Renal cortex interstitium (tissue), 11 donors: ENCODE measurements around the gene PPA2. TPM values are rescaled to one million over a fixed set of nuclear protein-coding genes. Genes with fewer than 3 reads are reported as not detected.
"Not testable (repeated sequence)": the region's sequence is repeated elsewhere in the genome, so short reads cannot be mapped to it uniquely, and the experiment has no call there.

Source experiments
- DNase-seq, 11 donors: peaks; one replicate each; pipeline ENCODE4 v3.0.0-alpha.2; 2013; ENCODE audit warnings: low read depth in 9 of 11, low spot score in 4 of 11; ENCODE audit errors: extremely low read depth in 1 of 11
- polyA plus RNA-seq, 3 donors: library from polyadenylated mRNA; unstranded; fragments of 120-200 nt; gene quantifications; one replicate each; pipeline ENCODE4 v1.2.1, GENCODE V29; 2013; ENCODE audit not compliant: insufficient read length in 3 of 3

The PPA2 gene
- polyA plus RNA-seq, 3 donors, result 87.6 to 110 (median 96.4) TPM

DNA sequence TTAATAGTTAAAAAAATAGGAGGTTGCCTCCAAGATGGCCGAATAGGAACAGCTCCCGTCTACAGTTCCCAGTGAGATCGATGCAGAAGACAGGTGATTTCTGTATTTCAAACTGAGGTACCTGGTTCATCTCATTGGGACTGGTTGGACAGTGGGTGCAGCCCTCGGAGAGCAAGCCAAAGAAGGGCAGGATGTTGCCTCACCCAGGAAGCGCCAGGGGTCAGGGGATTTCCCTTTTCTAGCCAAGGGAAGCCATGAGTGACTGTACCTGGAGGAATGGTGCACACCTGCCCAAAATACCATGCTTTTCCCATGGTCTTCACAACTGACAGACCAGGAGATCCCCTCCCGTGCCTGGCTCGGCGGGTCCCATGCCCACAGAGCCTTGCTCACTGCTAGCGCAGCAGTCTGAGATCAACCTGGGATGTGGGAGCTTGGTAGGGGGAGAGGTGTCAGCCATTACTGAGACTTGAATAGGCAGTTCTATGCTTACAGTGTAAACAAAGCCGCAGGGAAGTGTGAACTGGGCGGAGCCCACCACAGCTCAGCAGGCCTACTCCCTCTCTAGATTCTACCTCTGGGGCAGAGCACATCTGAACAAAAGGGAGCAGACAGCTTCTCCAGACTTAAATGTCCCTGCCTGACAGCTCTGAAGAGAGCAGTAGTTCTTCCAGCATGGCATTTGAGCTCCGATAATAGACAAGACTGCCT, 47.5 kb downstream of the PPA2 start:
- no peak for DNase-seq

DNA sequence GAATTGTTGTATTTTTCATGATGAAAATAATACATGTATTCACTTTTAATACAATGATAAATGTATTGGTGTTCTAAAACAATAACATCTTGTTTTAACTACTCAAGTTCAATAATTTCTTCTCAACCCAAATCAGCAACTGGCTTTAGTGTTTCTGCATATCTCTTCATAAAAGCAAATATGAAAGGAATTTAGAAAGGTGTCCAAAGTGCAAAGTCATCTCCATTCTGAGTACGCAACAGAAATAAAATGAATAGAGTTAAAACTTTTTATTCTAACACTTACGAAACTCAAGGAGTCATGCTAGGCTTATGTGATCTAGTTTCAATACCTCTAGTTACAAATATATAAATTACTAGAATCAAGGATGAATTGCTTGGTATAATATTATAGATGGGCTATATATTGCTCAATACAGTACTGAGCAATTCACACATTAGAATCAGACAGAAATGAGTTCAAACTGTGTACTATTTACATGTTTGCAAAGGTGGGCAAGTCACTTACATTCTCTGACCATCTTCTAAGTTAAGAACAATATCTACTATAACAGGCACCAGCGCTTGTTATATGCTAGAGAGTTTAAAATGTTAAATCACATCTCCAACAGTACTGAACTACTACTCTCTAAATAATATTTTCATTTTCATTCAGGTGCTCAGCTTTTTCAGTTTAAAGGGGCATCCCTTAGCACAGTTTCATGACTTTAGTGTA, 51.5 kb downstream of the PPA2 start:
- DNase-seq, result no peak

DNA sequence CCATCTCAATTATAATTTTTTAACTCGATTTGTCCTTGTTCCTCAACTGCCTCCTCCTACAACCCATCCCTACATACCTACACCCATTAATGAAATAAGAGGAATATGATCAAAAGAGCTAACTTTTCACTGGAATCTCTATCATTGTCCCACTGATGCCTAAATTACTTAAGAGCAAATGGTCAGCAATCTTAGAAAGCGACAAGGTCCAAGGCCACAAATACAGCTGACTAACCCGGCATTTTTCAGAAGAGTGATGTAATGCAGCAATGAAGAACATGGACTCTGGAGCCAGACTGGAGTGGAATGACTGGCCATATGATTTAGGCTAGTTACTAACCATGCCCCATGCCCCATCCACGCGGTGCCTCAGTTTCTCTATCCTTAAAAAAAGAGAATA, 56.2 kb downstream of the PPA2 start:
- no peak for DNase-seq

DNA sequence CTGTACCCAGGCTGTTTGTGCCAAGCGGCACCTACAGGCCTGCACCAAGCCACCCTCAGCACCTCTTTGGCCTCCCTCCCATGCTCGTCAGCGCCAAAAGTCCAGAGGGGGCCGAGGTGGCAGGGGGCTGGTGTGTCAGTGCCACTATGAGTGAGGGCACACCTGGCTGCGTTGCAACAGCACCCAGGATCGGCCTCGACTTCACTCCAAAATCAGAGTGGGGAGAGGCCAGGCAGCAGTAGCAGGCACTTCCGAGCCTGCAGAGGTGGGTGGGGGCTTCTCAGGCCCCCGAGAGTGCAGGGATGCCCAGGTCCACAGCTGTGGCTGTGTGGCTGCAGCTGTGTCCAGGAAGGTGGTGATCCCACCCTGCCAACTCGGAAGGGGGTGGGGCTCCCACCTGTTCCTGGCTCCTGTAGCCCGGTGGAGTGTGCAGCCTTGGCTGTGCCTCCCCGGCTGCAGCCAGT, 58.5 kb downstream of the PPA2 start:
- no peak for DNase-seq

DNA sequence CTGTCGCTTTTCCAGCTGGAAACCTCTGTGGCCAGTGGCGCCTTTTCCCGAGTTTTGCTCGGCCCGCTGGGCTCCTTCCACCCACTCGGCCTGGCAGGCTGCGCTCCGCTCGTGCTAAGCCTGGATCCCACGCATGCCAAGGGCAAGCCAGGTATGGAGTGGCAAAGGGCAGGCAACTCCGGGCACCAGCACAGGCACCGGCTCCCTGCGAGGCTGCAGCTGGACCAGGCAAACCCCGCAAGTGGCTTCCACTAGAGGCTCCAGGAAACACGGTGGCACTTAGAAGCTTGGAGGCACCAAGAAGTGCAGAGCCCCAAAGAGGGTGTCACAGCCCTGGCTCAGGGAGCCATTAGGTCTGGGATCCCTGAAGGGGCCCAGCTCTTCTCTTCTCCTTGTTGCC, 59.5 kb downstream of the PPA2 start:
- no peak for DNase-seq

DNA sequence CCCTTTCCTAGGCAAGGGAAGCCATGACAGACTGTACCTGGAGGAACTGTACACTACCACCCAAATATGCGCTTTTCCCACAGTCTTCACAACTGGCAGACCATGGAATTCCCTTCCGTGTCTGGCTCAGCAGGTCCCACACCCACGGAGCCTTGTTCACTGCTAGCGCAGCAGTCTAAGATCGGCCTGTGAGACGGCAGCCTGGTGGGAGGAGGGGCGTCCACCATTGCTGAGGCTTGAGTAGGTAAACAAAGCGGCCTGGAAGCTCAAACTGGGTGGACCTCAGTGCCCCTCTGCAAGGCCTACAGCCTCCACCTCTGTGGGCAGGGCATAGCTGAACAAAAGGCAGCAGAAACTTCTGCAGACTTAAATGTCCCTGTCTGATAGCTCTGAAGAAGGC, 64.7 kb downstream of the PPA2 start:
- not testable (repeated sequence) for DNase-seq

DNA sequence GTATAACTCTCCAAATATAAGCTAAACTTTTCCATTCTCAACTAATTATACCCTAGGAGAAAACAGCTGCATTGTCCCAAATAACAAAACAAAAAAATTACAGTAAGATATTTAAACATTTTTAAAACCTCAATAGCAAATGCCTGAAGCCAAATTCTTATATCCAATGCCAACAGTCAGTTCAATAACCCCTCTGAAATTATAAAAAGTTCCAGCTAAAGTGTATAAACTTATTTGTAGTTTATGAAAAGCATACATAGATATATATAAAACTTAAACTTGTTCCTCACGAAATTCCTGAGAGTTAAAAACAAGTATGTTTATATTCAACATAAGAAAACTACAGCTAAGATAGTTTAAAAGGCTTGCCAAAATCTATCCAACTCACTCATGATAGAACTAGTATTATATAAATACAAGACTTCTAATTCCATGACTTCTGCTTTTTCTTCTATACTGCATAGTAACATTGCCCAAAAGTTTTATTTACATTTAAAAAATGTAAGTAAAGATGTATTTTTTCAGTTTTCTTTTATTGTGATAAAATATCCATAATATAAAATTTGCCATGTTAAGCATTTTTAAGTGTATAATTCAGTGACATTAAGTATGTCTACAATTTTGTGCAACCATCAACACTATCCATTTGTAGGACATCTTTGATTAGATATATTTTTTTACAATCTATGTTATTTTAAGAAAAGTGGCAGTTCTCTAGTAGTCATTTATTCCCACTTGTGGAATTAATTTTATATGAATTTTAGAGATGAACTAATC, 72.8 kb downstream of the PPA2 start:
- no peak for DNase-seq

DNA sequence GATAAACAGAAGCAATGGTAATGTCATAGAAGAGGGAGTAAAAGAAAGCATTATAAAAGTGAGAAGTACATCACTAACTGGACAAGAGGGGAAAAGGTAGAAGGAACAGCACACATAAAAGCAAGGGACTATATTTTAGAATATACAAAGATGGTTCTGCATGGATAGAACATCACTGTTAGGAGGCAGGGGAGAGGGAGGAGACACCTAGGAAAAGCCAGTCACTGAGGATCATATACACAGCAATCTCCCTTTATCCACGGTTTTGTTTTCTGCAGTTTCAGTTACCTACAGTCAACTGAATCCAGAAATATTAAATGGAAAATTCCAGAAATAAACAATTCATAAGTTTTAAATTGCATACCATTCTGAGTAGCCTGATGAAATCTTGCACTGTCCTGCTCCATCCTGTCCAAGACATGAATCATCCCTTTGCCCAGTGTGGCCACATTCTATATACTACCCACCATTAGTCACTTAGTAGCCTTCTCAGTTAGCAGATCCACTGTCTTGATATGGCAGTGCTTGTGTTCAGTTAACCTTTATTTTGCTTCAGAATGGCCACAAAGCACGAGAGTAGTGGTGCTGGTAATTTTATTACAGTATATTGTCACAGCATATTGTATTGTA, 74.2 kb downstream of the PPA2 start:
- DNase-seq, result no peak

DNA sequence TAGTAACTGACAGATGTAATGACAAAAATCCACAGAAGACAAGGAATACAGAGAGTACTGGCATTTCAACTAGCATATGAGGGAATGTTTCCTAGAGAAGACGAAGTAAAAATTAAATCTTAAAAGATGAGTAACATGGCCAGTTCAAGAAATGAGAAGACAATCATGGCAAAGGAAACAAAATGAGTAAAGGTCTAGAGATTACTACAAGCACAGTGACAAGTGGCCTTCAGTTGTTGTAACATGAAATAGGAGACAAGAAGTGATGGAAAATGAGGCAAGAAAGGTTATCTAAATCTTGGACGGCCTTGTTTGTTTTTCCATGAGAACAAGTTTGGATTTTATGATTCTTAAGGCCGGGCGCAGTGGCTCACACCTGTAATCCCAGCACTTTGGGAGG, 81.0 kb downstream of the PPA2 start:
- DNase-seq, result no peak

DNA sequence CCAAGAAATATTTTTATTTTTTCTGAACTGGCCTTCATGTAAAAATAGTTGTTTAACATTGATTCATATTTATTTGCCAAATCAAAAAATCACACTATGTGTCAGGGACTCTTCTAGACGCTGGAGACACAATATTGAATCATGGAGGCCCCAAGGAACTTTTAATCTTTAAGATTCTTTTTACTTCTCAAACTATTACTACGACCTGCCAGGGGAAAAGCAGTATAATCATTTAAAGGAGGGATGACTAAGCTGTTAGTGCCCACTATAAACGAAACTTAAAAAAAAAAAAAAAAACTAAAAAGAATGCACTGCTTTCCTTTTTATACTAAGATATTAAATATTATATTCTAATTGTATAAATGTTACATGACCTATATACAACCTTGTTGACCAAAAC, 84.7 kb downstream of the PPA2 start:
- no peak for DNase-seq

DNA sequence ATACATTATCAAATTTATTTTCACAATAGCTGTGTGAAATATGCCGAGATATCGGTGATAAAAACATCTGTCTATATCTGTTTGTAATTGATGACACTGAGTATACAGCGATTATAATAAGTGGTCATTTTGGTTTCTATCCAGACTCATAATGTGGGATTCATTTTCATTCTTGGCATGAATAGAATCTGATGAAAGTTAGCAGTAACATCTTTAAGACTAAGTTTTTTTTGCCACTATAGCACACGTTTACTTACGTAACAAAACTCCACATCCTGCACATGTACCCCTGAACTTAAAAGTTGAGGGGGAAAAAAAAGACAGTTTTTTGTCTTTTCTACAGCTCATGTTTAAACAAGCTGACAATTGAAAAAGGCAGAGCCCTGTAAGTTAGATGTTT, 86.4 kb downstream of the PPA2 start:
- DNase-seq, result no peak

DNA sequence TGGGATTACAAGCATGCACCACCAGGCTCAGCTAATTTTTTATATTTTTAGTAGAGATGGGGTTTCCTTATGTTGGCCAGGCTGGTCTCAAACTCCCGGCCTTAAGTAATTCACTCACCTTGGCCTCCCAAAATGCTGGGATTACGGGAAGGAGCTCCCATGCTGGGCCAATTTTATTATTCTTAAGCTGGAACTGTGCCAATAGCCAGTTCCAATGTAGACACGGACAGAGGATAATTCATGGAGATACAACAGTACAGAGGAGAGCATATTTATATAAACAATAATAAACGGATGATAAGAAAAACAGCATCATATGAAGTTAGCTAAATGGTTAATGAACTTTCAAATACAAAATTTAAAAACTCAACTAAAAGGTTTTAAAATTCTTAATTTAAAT, 87.8 kb downstream of the PPA2 start:
- DNase-seq, result no peak

DNA sequence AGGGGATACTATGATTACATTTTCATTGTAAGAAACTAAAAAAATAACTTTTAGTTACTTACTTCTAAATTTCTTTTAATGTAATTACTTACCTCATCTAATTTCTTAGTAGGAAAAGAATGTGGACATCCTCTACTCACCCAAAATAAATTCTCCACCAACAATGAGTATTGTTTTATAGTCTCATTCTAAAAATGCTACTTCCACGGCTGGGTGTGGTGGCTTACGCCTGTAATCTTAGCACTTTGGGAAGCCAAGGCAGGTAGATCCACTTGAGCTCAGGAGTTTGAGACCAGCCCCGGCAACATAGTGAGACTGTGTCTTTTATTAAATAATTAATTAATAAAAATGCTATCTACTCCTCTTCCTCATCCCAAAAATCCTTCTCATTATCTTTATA, 99.8 kb downstream of the PPA2 start:
- DNase-seq, result no peak

DNA sequence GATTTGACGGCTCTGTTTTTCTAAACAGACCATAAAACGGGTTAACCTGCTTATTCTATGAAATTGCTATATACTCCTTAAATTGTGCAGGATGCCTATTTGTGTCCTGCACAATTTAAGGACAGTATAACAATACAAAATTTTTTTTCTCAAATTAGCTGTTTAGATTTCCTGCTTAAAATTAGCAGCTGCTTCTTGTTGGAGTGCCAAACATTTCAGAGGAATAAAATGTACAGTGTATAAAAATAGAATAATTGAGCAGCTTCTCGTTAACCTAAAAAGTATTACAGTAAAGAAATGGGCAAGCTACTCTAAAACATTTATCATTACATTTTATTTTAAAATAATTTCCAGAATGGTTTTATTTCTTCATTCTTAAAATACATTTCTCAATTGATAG, 100.5 kb downstream of the PPA2 start:
- DNase-seq, result no peak

DNA sequence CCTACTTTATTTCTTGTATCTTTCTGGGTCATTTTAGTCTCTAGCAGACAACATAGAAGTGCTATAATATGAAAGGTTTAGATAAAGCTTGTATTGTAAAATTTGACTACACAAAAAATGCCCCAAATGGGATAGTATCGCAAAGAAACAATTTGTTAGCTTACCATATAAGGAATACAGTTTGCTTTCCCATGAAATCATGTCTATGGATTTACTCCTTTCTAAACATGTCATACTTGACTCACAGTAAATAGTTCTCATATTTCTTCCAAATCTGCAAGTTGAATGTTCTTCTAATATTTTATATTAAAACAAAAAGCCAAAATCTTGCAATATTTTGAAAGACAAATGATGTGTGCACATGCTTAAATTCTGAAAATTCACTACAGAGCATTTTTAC, 103.9 kb downstream of the PPA2 start:
- no peak for DNase-seq

DNA sequence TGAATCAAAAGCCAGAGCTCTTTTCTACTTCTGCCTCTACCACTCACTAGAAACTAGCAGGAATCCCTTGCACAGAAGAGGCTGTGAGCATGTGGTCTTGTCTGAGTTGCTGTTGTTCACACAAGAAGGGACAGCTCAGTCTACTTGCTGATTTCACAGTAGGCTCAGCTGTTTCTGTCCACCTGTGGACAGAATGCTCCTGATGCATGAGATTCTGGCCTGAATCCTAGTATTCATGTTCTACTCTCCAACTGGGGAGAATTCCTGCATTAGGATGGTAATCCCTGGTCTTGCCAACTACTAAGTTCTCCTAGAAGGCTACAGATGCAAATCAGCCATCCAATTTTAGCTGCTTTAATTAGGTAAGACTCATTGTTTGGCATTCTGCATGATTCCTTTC, 112.8 kb downstream of the PPA2 start:
- no peak for DNase-seq

DNA sequence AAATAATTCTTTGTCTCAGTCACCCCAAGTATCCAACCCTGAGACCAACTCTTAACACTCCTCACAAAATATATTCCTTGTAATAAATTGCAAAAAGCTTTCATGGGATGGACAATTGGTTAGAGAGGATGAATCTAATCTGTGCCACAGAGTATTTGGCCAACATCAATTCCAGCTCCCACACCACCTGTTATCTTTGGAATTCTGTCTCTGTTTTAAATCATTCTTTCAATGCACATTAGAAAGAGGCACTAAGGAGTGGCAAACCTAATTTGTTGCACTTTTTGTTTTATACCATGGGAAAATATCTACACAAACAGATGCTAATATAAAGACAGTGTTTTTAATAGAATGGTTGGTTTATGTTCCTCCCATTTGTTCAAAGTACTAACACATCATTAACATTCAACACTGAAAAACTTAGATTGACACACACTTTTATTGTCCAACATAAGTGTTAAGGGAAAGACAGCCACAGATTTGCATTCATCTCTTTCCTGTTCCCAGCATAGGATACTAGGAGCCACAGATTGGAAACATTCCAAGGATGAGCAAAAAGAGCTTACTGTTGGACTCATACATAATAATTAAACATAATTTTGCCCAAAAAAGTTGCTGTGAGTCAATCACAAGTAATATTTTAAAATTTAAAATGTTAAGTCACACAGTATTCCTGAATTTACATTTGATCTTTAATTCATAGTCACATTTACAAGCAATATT, 116.4 kb downstream of the PPA2 start:
- DNase-seq, result no peak

DNA sequence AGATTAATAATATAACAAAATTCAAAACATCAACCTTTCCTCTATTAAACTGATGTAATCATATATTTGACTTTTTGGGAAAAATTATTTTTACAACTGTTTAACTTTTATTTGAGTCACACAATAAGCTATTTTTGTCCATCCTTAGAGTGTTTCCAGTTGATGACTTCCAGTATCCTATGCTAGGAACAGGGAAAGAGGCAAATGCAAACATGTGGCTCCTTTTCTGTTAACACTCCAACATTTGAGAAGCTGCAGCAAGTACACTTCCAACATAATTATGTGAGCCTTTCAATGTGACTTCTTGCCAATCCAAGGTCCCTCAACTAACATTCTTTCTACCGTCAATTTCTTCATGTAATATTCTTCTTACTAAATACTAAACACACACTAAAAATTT, 117.7 kb downstream of the PPA2 start:
- DNase-seq, result no peak

DNA sequence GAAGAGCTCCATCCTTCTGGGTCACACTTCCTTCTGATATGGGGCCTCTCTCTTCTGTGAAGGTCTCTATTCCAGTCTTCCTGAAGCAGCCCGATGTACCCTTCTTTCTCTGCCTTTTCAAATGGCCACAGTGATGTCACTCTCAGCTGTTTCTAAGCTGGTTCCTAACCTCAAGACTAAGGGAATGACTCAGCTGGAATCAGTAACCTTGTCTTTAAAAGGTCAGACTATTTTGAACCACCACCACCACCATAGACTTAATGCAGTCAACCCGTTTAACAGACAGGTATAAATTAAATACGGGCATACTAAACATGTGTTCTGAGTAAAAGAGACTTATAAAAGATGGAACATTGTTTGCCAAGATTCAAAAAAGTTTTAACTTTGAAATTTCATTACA, 121.0 kb downstream of the PPA2 start:
- no peak for DNase-seq
